D721Med (cell line): ENCODE data around the gene CD40.

Source experiments
- DNase-seq: peaks from one replicate; pipeline ENCODE4 v3.0.0; 2011; ENCODE audit warnings: low spot score; ENCODE audit not compliant: insufficient read length
- FAIRE-seq: peaks from 2 replicates; lab custom pipeline; 2011; peaks lifted over from hg19 to GRCh38; lab: Jason Lieb, UNC
- TF ChIP-seq, protein P1 (sequence below): IDR thresholded peaks from 2 replicates; pipeline ENCODE4 v1.5.1; 2012; ENCODE audit warnings: mild to moderate bottlenecking, control low read depth; ENCODE audit not compliant: insufficient read depth; ENCODE audit errors: missing control alignments

The CD40 gene

GRCh38 chr20:46178891-46179290 is 60.8 kb downstream of the CD40 start:
- DNase-seq (no peak), FAIRE-seq (no peak)
- TF ChIP-seq, protein P1, sequence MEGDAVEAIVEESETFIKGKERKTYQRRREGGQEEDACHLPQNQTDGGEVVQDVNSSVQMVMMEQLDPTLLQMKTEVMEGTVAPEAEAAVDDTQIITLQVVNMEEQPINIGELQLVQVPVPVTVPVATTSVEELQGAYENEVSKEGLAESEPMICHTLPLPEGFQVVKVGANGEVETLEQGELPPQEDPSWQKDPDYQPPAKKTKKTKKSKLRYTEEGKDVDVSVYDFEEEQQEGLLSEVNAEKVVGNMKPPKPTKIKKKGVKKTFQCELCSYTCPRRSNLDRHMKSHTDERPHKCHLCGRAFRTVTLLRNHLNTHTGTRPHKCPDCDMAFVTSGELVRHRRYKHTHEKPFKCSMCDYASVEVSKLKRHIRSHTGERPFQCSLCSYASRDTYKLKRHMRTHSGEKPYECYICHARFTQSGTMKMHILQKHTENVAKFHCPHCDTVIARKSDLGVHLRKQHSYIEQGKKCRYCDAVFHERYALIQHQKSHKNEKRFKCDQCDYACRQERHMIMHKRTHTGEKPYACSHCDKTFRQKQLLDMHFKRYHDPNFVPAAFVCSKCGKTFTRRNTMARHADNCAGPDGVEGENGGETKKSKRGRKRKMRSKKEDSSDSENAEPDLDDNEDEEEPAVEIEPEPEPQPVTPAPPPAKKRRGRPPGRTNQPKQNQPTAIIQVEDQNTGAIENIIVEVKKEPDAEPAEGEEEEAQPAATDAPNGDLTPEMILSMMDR, result no peak
